GM12891 (cell line): ENCODE results near the gene GAGE12H. TPM values are rescaled to one million over a fixed set of nuclear protein-coding genes. Genes with fewer than 3 reads are reported as not detected.
"Not testable (repeated sequence)": the region's sequence is repeated elsewhere in the genome, so short reads cannot be mapped to it uniquely, and the experiment has no call there.

ENCODE experiments used
- DNase-seq: peaks from one replicate; pipeline ENCODE4 v3.0.0; 2011; ENCODE audit warnings: low spot score; ENCODE audit not compliant: insufficient read length
- FAIRE-seq: peaks from 2 replicates; lab custom pipeline; 2011; peaks lifted over from hg19 to GRCh38; lab: Jason Lieb, UNC
- PAX5 ChIP-seq: IDR thresholded peaks from 2 replicates; pipeline ENCODE4 v1.6.1; 2011; ENCODE audit warnings: low read length, moderate library complexity, mild to moderate bottlenecking; ENCODE audit not compliant: insufficient read depth, severe bottlenecking
- POLR2A ChIP-seq: IDR thresholded peaks from 2 replicates; pipeline ENCODE4 v1.6.1; 2011; ENCODE audit warnings: low read depth, low read length, control low read depth
- POLR2AphosphoS5 ChIP-seq: IDR thresholded peaks from 2 replicates; pipeline ENCODE4 v1.6.1; 2011; ENCODE audit warnings: low read depth, low read length, control low read depth
- POU2F2 ChIP-seq: IDR thresholded peaks from 2 replicates; pipeline ENCODE4 v1.6.1; 2011; ENCODE audit warnings: low read depth, mild to moderate bottlenecking, control low read depth, low read length, moderate library complexity
- SPI1 ChIP-seq: IDR thresholded peaks from 2 replicates; pipeline ENCODE4 v1.6.1; 2011; ENCODE audit warnings: low read depth, low read length, control low read depth
- TAF1 ChIP-seq: IDR thresholded peaks from 2 replicates; pipeline ENCODE4 v1.6.1; 2011; ENCODE audit warnings: low read depth, low read length, control low read depth
- polyA plus RNA-seq: library from polyadenylated mRNA; unstranded; fragments of >200 nt; gene quantifications from one replicate; pipeline ENCODE4 v1.2.1, GENCODE V29; 2012; ENCODE audit warnings: low read depth, missing spikeins, inconsistent platforms; ENCODE audit not compliant: missing spikeins

Gene GAGE12H
- polyA plus RNA-seq: not detected

- FAIRE-seq, DNase-seq: not testable (repeated sequence)
Observed at GRCh38 chrX:49579649-49580048, at the start of gene GAGE12H. Gene GAGE12H, plus strand, starts transcription at chrX:49579949. Its CDS starts 1,155 bp downstream, at chrX:49581104.

GRCh38 chrX:49531877-49532276, 47.9 kb upstream of the GAGE12H start, which contains the start of gene GAGE12C:
Gene GAGE12C, plus strand, starts transcription at chrX:49532177. Its CDS starts 1,155 bp downstream, at chrX:49533332.
- FAIRE-seq: not testable (repeated sequence)

GRCh38 chrX:49541433-49541832, 38.3 kb upstream of the GAGE12H start, which contains the start of gene GAGE12D:
Gene GAGE12D, plus strand, starts transcription at chrX:49541733. Its CDS starts 1,155 bp downstream, at chrX:49542888.
- FAIRE-seq, DNase-seq: not testable (repeated sequence)

More at GRCh38 chrX:49531877-49532276, 47.9 kb upstream of the GAGE12H start, which contains the start of gene GAGE12C:
- DNase-seq: not testable (repeated sequence)

DNA sequence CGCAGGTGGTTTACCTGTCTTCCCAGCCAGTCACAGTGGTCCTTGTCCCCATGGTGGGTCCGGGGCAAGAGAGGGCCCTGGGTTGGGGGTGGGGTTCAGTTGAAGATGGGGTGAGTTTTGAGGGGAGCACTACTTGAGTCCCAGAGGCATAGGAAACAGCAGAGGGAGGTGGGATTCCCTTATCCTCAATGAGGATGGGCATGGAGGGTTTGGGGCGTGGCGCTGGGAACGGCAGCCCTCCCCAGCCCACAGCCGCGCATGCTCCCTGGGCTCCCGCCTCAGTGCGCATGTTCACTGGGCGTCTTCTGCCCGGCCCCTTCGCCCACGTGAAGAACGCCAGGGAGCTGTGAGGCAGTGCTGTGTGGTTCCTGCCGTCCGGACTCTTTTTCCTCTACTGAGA, 28.8 kb upstream of the GAGE12H start, which contains the start of gene GAGE12E:
GAGE12E (plus strand) TSS at position 301 of the 400 bp plus-strand sequence. CDS start 1,155 bp downstream, outside the sequence.
- not testable (repeated sequence) for DNase-seq, FAIRE-seq

GRCh38 chrX:49560542-49560941, 19.2 kb upstream of the GAGE12H start, which contains the start of gene GAGE12F:
Gene GAGE12F, plus strand, starts transcription at chrX:49560842. Its CDS starts 1,155 bp downstream, at chrX:49561997.
- not testable (repeated sequence) for DNase-seq, FAIRE-seq

DNA sequence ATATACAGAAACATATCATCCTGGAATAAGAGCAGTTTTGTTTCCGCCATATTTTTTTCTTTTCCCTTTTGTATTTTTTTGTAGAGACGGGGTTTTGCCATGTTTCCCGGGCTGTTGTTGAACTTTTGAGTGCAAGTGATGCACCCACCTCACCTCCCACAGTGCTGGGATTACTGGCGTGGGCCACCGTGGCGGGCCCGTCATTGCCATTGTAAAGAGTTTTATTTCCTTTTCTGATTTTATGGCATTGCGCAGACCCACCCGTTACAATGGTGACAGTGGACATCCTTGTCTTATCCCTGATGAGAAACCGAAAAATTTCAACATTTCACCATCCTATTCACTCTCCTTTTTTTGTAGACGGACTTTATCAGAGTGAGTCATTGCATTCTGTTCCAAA, 11.0 kb upstream of the GAGE12H start:
- FAIRE-seq: not testable (repeated sequence)

DNA sequence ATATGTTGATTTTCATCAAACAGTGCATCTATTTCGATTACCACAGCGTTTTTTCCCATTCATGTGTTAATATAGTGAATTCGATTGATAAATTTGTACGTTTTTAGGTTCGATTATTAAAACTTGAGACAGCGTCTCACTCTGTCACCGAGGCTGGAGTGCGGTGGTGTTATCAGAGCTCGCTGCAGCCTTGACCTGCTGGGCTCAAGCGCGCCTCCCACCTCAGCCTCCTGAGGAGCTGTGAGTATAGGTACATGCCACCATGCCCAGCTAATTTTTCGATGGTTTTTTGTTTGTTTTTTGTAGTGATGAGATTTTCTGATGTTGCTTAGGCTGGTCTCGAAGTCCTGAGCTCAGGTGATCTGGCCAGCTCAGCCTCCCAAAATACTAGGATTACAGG, 10.6 kb upstream of the GAGE12H start:
- DNase-seq, FAIRE-seq: not testable (repeated sequence)

More for the DNA sequence above, 11.0 kb upstream of the GAGE12H start:
- DNase-seq: not testable (repeated sequence)

DNA sequence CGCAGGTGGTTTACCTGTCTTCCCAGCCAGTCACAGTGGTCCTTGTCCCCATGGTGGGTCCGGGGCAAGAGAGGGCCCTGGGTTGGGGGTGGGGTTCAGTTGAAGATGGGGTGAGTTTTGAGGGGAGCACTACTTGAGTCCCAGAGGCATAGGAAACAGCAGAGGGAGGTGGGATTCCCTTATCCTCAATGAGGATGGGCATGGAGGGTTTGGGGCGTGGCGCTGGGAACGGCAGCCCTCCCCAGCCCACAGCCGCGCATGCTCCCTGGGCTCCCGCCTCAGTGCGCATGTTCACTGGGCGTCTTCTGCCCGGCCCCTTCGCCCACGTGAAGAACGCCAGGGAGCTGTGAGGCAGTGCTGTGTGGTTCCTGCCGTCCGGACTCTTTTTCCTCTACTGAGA, 9.6 kb upstream of the GAGE12H start, which contains the start of gene GAGE12G:
GAGE12G (plus strand) TSS at position 301 of the 400 bp plus-strand sequence. CDS start 1,155 bp downstream, outside the sequence.
- not testable (repeated sequence) for FAIRE-seq

DNA sequence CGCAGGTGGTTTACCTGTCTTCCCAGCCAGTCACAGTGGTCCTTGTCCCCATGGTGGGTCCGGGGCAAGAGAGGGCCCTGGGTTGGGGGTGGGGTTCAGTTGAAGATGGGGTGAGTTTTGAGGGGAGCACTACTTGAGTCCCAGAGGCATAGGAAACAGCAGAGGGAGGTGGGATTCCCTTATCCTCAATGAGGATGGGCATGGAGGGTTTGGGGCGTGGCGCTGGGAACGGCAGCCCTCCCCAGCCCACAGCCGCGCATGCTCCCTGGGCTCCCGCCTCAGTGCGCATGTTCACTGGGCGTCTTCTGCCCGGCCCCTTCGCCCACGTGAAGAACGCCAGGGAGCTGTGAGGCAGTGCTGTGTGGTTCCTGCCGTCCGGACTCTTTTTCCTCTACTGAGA, 9.4 kb downstream of the GAGE12H start, which contains the start of gene GAGE2A:
GAGE2A (plus strand) TSS at position 301 of the 400 bp plus-strand sequence. CDS start 1,155 bp downstream, outside the sequence.
- DNase-seq, FAIRE-seq: not testable (repeated sequence)

More for the DNA sequence above, 9.6 kb upstream of the GAGE12H start, which contains the start of gene GAGE12G:
- not testable (repeated sequence) for DNase-seq

DNA sequence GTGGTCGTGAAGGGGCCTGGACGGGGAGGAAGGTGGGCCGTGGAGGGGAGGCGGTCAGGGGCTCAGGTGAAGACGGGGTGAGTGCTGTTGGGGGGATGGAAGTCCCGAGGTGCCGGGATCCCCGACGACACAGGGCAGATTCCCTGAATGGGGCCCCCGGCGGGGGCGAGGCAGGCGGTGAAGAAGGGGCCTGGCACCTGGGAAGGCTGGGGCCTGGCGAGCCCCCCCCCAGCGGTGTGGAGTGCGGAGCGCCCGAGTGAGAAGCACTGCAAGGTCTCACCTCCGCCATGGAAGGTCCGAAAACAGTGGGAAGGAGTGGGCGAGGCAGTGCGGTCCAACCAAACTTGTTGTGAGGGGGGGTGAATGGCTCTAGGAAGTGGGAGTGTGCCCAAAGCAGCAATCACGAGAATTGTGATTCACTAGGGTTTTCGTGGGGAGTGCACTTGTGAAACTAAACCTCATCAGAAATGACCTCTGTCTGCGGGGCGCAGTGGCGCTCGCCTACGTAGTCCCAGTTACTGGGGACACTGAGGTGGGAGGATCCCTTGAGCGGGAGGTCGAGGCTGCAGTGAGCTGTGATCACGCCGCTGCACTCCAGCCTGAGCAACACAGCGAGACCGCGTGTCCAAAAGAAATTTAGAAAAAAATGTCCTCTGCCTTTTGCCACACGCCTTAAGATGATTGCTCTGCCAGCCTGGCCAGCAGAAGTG, 10.2 kb downstream of the GAGE12H start:
- DNase-seq, FAIRE-seq: not testable (repeated sequence)

DNA sequence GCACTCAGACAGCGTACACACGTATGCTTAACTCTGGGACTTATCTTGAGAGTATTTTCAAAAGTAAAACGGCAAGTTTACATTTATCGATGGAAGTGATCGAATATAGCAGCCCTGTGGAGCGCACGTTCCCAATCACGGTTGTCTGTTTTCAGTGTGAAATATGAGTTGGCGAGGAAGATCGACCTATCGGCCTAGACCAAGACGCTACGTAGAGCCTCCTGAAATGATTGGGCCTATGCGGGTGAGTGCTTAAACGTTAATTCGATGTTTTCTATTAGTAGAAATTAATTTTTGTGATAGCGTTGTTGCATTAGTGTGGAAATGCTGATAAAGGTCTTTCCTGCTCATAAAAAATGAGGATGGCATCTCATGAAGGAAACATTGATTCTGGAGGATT, 10.7 kb downstream of the GAGE12H start:
- DNase-seq, FAIRE-seq: not testable (repeated sequence)

- DNase-seq, FAIRE-seq: not testable (repeated sequence)
Observed at GRCh38 chrX:49598720-49599119, 19.0 kb downstream of the GAGE12H start, which contains the start of gene GAGE1. Gene GAGE1, plus strand, starts transcription at chrX:49599020. Its CDS starts 1,155 bp downstream, at chrX:49600175.

GRCh38 chrX:49610718-49611310, 31.1 kb downstream of the GAGE12H start:
- no peak for FAIRE-seq
- TF ChIP-seq PAX5 (no peak), POU2F2 (no peak), POLR2A (no peak), POLR2AphosphoS5 (no peak), SPI1 (no peak), TAF1 (no peak)
- no peak for DNase-seq
